ENCODE measurements around the gene SGF29.

GRCh38 chr16:28591355-28591754, 37.6 kb downstream of the SGF29 start:
- no peak for TF ChIP-seq CTCF (IDR thresholded peaks at IDR 0.05; ENCODE audit: insufficient read depth, low read length, poor library complexity, severe bottlenecking)
- no peak for TF ChIP-seq EZH2phosphoT487 (conservative IDR thresholded peaks at IDR 0.05; ENCODE audit: low read length)

All from SU-DHL-6 (cell line).